GM18907 (cell line): ENCODE results near the gene MSRB2.
"Not testable (repeated sequence)": the region's sequence is repeated elsewhere in the genome, so short reads cannot be mapped to it uniquely, and the experiment has no call there.

ENCODE experiments used
- ATAC-seq: cut with Tn5 transposase; IDR thresholded peaks from one replicate; pipeline ENCODE4 v1.9.1; 2021; ENCODE audit warnings: mild to moderate bottlenecking, moderate library complexity; ENCODE audit not compliant: unreplicated experiment

MSRB2 gene

GRCh38 chr10:23070092-23070912 is 25.1 kb upstream of the MSRB2 start:
- not testable (repeated sequence) for ATAC-seq

- ATAC-seq, result no peak
Measured at GRCh38 chr10:23070913-23071218, 24.5 kb upstream of the MSRB2 start.

- ATAC-seq, result not testable (repeated sequence)
Measured at GRCh38 chr10:23072593-23072992, 22.8 kb upstream of the MSRB2 start.

GRCh38 chr10:23073527-23073926 is 21.9 kb upstream of the MSRB2 start:
- no peak for ATAC-seq

GRCh38 chr10:23075672-23076071 is 19.7 kb upstream of the MSRB2 start:
- ATAC-seq, result no peak

DNA sequence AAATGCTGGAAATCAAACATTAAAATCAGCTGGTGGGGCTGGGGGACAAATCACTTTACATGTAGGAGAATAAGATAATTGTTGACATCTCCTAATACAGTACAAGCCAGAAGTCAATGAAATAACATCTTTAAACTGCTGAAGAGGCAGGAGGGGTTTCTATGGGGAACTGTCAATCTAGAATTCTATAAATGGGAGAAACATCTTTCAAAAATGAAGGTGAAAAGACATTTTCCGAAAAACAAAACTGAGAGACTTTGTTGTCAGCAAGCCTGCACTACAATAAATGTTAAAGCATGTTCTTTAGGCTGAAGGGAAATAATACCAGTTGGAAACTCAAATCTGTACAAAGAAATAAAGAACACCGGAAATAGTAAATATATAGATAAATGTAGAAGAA is 17.3 kb upstream of the MSRB2 start:
- ATAC-seq, result no peak

DNA sequence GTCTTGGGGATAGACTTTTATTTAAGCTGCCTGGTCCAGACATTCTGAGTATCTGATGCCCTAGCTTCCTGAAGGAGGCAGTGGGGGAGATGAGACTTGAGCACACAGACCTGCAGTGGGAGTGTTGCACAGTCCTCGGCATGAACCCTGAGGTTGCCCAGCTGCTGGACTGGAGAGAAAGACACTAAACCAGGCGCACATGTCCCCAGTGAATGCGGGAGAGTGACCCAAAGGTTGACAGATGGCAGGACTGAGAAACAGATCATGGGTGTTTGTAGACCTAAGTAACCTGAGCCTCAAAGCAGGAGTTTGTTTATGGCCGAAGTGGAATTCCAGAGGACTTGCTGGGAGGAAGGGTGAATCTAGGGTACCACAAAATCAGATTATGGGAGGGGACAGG is 15.7 kb upstream of the MSRB2 start:
- ATAC-seq, result no peak

DNA sequence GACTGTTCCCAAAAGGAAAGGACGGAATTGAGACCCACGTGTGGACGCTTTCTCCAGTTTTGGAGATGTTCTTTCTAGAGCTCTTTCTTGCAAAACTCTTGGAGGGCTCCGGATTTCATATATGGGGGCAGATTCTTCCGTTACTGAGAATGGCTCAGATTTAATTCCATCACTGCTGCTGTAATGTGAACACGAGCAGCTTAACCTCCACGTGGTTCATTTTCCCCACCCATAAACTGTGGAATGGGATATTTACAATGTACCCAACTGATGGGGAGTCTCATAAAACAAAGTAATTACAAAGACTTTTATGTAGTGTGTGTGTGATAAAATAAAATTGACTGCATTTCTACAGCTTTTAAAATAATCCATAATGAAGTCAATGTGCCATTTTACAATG is 15.1 kb upstream of the MSRB2 start:
- no peak for ATAC-seq

DNA sequence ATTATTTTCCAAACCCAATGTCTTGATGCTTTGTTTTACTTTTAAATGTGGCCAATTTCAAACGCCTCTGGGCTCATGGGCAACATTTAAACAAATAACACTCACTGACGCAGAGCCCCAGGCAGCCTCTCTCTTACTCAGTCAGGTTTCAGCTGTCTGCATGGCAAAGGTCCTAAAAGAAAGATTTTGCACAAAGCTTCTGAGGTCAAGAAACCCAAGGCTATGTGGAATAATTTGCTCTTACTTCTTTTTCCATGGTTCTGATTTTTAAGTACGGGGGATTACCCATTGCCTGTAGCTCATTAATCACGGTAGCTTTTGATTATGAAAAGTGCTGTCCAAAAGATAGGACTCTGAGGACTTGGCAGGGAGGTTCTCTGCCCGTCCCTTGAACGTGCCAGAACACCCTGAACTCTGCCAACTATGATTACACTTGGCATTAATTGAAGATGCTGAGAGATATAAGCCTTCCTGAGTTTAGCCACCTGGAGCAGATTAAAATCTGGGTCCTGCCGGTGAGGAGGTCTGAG is 14.1 kb upstream of the MSRB2 start:
- ATAC-seq, result no peak

DNA sequence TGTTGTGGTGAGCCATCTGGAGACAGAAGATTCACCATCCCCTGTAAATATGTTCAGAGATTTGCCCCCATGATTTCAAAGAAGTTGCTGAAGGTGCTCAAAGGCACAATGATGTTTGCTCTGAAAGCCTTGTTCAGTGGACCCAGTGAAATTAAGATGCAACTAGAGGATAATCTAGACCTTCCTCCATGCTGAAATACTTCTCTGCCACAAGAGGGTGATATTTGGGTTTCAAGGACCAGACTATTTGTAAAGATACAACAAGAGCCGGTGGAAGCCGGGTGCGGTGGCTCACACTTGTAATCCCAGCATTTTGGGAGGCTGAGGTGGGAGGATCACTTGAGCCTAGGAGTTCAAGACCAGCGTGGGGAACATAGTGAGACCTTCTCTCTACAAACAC is 13.5 kb upstream of the MSRB2 start:
- no peak for ATAC-seq

DNA sequence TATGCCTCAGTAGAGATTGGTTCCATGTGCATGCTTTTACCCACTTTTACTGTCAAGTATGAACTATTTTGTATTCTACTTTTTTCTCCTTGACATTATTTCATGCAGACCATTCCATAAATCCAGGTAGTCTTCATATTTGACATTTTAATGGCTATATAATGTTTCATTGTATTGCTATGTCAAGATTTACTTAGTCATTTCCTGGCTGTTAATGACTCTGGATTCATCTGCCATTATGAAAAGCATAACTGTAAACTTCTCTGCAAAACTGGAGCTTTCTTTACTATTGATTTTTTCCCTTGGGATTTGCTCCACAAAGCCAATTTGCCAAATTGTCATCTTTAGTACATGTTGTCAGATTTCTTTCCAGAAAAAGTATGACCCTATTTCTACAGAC is 6.8 kb upstream of the MSRB2 start:
- no peak for ATAC-seq

GRCh38 chr10:23094786-23095403 is 484 bp upstream of the MSRB2 start:
- ATAC-seq, result no peak

- peak; percentile 63 for ATAC-seq
Measured at GRCh38 chr10:23095966-23096801, 805 bp downstream of the MSRB2 start.

GRCh38 chr10:23096802-23097549 is 1.6 kb downstream of the MSRB2 start:
- no peak for ATAC-seq

GRCh38 chr10:23099079-23099478 is 3.7 kb downstream of the MSRB2 start:
- no peak for ATAC-seq

- ATAC-seq, result no peak
Measured at GRCh38 chr10:23099816-23100215, 4.4 kb downstream of the MSRB2 start.

DNA sequence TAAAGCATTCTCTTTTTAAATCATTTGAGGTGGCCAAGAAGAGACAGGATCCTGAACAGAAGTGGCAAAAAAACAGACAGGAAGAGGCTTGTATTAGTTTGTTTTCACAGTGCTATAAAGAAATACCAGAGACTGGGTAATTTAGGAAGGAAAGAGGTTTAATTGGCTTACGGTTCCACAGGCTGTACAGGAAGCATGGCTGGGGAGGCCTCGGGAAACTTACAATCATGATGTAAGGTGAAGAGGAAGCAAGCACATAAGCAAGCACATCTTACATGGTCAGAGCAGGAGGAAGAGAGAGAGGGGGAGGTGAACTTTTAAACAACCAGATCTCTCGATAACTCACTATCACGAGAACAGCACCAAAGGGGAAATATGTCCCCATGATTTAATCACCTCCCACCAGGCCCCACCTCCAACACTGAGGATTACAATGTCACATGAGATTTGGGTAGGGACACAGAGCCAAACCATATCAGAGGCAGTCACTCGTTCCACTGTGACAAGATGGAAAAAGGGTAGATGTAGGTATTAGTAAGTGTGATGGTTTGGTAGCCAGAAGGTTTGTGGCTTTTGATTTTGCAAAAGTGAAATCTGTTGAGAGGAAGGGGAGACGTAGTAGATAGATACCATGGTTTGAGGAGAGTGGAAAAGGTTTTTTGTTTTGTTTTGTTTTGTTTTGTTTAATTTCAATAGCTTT is 5.1 kb downstream of the MSRB2 start:
- no peak for ATAC-seq

DNA sequence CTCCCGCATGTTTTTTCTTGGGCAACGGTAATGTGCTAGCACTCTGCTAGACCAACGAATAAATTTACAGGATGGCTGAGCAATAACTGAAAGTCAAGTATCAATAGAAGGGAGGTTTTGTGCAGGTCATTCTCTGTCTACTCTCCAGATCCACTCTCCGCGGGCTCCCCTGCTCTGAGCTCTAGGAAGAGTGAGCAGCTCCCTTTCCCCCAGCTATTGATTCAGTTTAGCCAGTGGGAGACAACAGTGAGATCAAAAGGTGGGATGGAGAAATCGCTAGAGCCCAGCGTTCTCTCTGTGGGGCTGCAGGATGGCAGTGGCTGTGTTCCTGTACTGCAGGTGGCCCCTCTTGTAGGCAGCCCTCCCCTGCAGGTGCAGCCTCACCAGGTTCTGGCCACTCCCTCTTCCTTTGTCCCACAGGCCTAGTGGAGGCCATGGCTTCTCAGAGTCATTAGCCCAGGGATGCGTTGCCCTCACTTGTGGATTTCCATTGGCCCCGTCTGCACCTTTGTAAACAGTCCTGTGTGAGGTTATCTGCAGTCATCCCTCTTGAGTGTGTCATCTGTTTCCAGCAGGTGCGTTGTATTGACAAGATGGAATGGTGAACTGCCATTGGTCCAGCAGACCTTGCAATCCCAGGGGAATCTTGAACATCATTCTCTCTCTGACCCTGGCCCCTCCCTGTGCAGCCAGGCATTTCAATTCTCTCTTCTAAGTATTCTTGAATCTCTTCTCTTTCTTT is 11.1 kb downstream of the MSRB2 start:
- ATAC-seq, result no peak

GRCh38 chr10:23110722-23111516 is 15.5 kb downstream of the MSRB2 start:
- ATAC-seq, result no peak
